ENCODE measurements around the gene IRAG1.

Gene IRAG1, protein sequence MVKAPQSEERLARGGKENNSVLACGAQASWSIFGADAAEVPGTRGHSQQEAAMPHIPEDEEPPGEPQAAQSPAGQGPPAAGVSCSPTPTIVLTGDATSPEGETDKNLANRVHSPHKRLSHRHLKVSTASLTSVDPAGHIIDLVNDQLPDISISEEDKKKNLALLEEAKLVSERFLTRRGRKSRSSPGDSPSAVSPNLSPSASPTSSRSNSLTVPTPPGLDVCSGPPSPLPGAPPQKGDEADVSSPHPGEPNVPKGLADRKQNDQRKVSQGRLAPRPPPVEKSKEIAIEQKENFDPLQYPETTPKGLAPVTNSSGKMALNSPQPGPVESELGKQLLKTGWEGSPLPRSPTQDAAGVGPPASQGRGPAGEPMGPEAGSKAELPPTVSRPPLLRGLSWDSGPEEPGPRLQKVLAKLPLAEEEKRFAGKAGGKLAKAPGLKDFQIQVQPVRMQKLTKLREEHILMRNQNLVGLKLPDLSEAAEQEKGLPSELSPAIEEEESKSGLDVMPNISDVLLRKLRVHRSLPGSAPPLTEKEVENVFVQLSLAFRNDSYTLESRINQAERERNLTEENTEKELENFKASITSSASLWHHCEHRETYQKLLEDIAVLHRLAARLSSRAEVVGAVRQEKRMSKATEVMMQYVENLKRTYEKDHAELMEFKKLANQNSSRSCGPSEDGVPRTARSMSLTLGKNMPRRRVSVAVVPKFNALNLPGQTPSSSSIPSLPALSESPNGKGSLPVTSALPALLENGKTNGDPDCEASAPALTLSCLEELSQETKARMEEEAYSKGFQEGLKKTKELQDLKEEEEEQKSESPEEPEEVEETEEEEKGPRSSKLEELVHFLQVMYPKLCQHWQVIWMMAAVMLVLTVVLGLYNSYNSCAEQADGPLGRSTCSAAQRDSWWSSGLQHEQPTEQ

GRCh38 chr11:10693509-10694081, at the start of gene IRAG1:
TSS of gene IRAG1 (minus strand) at chr11:10693755. CDS start at chr11:10693602, 153 bp downstream.
- DNase-seq (ENCODE audit: low read depth, low spot score) = no peak

DNA sequence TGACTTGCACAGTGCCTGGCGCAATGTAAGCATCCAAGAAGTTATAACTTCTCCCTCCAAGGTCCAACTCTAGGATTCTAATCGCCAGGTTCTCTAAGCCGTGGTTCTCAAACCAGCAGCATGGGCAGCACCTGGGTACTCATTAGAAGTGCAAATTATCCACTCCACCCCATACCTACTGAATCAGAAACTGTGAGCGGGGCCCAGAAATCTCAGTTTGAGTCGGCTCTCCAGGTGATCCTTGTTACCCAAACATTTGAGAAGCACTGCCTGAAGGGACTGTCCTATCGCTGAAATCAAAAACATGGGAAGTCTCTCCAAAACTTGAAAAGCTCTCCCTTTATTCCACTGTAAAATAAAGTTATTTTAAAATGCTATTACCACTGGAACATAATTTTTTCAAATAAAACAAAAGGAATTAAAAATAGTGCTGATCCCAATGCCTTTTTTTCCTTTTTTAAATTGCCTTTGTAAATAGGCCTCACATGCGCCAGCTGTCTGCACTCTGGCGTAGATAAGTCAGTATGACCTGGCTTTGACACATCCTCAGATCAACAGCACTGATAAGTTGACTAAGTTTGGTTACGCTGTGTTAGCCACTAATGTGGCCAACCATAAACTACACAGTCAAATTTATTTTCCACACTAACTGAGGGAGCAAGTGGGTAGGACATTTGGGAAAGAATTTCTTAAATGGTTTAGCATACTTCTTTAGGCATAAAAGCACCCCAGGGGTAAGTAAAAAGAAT, 49.1 kb upstream of the IRAG1 start:
- no peak for DNase-seq (ENCODE audit: low read depth, low spot score)

GRCh38 chr11:10735481-10736475, 42.2 kb upstream of the IRAG1 start:
- peak; percentile 82 for DNase-seq (ENCODE audit: low read depth, low spot score)

DNA sequence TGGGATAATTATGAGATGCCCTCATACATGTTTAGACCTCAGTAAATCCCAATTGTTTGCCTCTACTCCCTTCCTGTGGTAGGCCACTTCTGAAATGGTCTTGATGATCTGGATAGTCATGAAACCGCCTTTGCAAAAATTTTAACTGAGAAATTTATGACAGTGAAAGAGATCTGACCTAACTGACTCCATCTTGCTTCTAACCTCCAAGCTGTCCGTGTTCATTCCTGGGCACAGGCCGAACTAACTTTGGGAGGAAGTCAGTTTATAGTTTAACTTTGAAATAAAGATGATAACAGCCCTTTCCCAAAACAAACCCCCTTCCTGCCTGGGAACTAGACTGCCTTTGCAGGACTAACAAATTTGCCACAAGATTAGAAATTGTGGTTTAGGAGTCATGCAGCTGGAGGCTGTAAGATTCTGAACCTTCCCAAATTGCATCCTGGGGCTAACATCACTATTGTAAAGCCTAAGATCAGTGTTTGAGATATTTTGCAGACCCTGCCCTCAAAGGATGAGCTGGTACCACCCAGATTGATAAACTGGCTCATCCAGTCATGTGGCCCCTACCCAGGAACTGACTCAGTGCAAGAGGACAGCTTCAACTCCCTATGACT, 37.6 kb upstream of the IRAG1 start:
- no peak for DNase-seq (ENCODE audit: low read depth, low spot score)

DNA sequence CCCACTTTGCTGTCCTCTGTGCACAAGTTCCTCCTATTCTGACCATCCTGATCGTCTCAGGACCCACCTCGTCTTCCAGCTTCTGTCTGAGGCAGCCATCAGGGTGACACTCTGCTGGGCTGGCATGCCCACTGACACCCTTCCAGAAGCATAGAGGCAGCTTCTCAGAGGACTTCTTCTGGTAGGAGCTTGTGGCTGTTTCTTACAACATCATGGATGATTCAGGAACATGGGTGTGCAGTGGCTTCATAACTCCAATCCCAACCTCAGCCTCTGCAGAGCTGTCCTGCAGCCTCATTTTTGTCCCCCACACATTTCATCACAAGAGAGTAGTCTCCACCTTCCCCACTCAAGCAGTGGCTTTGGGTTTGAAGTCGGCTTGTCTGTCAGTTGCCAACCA, 36.6 kb upstream of the IRAG1 start:
- no peak for DNase-seq (ENCODE audit: low read depth, low spot score)

- DNase-seq (ENCODE audit: low read depth, low spot score) = peak; percentile 57
Observed at GRCh38 chr11:10728789-10729472, 35.4 kb upstream of the IRAG1 start.

DNA sequence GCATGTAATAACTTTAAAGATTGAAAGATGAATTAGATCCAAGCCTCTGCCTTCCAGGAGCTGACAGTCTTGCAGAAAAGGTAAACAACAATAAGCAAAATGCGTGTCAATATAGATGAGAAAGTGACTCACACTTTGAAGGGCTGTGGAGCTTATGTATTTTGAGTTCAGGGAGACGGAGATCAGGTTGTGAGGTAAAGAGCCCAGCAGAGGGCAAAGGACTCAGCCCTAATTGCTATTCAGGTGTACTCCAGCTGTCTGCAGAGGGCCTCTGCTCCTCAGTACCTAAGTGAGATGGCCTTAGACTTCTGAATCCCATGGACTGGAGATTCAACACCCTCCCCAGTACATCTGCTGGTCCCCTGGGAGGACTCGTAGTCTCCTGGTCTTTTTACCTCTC, 34.6 kb upstream of the IRAG1 start:
- DNase-seq (ENCODE audit: low read depth, low spot score) = no peak

DNA sequence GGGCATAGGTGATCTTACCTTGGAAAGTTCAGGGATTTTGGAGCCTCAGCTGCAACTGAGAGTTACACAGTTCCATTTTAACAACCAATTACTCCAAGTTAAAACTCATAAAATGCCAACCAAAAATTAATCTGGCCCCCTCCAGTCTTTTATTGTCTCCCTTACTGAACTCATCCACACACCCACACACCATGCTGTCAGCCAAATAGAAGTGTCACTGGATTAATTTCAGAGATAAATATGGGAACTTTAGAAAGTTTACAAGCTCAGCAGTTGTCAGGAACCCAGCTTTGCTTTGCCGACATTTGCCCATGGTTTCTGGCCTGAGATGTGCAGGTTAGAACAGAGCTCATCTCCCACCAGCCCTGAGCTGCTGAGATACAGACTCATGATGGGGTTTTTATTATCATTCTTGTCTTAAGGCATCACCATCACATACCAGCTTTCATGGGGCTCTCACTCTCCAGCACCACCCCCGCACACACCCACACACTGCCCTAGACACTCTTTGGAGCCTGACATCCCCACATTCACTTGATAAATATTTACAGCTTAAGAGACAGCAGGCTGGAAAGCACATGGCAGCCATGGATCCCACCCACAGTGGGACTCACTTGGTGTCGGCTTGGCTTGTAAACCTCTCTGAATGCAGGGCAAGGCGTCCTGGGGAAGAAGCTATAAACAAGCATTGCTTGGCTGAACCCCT, 33.7 kb upstream of the IRAG1 start:
- DNase-seq (ENCODE audit: low read depth, low spot score) = no peak

- DNase-seq (ENCODE audit: low read depth, low spot score) = no peak
Observed at GRCh38 chr11:10725907-10726253, 32.3 kb upstream of the IRAG1 start.

DNA sequence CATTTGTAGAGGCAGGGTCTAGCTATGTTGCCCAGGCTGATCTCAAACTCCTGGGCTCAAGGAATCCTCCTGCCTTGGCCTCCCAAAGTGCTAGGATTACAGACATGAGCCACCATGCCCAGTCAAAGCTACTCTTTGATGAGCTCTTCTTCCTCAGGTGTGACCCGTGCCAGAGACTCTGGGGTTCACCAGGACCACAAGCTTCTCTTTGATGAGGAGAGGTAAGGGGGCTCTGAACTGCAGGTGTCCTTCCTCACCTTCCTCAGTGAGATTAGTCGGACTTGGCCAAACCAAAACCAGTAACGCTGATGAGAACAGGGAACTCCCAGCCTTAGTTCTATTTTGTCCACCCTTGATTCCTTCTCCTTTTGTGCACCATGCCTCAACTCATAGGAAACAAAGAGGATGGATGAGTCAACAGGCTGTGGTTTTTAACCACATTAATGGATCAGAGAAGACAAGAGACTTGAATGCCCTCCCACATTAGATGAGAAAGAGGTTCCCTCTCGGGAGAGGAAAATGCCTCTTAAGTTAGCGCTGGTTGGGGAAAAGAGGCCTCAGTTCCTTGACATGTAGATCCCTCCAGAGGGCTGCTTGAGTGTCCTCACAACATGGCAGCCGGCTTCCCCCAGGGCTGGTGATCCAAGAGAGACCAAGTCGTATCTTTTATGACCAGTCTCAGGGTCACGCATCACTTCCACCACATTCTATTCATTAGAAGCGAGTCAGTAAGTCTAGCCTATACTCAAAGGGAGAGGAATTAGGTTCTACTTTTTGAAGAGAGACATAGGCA, 31.8 kb upstream of the IRAG1 start:
- no peak for DNase-seq (ENCODE audit: low read depth, low spot score)

DNA sequence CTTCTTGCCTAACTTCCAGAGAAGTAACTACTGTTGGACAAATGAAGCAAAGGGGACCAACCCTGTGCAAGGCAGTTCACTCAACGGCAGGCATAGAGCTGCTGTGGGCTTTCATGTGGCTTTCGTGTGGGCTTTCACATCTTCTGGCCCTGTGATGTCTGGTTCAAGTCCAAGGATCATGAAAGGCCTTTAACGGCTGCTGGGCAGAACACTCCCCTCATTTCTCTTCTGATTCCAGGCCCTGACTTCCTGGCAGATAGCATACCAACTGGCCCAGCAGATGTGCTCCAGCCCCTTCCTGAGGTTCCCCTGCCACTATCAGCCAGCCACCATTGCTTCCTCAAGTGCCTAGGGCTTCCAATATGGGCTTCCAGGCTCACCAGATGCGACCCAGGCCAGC, 28.8 kb upstream of the IRAG1 start:
- DNase-seq (ENCODE audit: low read depth, low spot score) = no peak

DNA sequence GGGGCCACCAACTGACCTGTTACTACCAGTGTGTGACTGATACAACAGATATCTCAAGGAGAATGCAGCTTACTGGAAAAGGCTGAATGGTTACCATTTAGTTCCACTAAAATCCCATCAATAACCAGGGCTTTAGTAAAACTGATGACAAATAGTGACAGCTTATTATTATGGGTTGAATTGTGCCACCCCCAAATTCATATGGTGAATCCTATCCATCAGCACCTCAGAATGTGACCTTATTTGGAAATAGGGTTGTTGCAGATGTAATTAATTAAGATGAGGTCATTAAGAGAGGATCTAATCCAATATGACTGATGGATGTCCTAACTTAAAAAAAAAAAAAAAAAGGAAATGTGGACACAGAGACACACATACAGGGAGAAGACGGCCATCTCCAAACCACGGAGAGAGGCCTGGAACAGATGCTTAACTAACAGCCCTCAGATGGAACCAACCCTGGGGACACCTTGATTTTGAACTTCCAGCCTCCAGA, 27.4 kb upstream of the IRAG1 start:
- DNase-seq (ENCODE audit: low read depth, low spot score) = no peak

- DNase-seq (ENCODE audit: low read depth, low spot score) = no peak
Observed at GRCh38 chr11:10719616-10720015, 26.1 kb upstream of the IRAG1 start.

GRCh38 chr11:10716543-10717259, 23.1 kb upstream of the IRAG1 start:
- no peak for DNase-seq (ENCODE audit: low read depth, low spot score)

- no peak for DNase-seq (ENCODE audit: low read depth, low spot score)
Observed at GRCh38 chr11:10716122-10716521, 22.6 kb upstream of the IRAG1 start.

- no peak for DNase-seq (ENCODE audit: low read depth, low spot score)
Observed at GRCh38 chr11:10715571-10715970, 22.0 kb upstream of the IRAG1 start.
